ENCODE measurements around the gene MYO15A. TPM values are rescaled to one million over a fixed set of nuclear protein-coding genes. Genes with fewer than 3 reads are reported as not detected.

MYO15A gene
- total RNA-seq, 1 donor from 2014 or later: 0.20 TPM

DNA sequence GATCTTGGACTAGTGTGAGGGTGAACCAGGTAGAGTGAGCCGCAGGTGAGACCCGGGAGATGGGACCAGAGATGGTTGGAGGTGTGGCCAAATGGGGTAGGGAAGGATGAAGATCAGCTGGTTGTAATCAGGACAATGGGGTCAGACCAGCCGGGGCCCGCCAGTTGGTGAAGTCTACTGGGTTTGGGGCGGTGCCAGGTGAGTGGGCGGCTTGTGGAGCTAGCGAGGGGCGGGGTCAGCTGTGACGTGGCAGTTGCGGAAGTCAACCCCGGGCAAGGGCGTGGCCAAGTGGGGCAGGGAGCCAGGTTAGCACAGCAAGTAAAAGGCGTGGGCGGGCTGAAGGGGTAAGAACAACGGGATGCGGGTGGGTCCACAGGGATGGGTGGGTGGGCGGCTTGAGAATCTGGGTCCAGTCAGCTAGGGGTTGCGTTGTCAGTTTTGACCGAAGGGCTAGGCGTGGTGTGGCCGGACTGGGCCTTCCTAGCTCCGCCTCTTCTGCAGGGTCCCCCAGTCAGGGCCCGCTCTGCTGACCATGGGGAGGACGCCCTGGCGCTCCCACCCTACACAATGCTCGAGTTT, 49.6 kb downstream of the MYO15A start:
- DNase-seq (ENCODE audit: low read depth, low spot score): peak; percentile 35

DNA sequence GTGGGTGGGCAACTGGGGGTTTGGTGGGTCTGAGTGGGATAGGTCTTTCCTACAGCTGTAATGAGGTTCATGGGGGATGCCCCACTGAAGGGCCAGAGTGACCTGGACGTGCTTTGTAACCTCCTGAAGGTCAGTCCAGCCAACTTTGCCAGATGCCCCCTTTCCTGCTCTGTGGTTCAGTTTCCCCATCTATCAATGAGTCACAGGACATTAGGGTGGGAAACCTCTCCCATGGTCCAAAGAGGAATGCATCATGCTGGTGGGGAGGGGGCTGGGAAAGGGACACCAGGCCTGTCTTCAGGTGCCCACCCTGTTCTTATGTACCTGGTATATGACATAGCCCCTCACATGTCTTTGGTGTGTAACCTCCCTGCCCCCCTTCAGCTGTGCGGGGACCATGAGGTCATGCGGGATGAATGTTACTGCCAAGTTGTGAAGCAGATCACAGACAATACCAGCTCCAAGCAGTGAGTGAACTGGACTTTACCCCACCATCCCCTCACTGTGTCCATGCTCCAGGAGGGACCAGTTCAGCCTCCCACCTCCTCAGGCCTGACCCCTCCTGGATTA, 51.1 kb downstream of the MYO15A start:
- DNase-seq (ENCODE audit: low read depth, low spot score): no peak

DNA sequence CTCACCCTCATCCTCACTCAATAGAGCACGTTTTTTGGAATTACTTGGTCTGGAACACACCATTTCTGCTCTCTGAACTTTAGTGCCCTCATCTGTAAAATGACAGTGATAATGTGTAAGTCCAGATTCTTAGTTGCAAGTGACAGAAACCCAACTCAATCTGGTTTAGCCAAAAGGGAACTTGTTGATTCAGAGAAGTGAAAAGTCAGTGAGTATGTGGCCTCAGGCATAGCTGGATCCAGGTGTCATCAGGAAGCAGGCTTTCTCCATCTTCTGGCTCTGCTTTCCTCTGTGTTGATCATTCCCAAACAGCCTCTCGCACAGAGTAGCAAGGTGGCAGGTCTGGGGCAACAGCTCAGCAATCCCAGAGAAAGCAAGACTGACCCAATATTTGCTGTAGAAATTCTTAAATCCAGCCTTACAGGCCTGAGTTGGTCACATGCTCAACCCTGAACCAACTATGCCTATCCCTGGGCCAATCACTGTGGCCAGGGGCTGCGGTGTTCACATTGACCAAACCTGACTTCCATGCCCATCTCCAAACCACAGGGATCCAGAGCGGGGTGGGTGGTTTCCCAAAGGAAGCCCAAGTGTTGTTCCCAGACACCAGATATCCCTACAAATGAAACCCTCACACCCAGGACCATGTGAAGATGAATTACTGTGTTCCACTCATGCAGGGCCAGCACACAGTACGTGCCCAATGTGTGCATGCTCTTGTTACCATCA, 51.7 kb downstream of the MYO15A start:
- no peak for DNase-seq (ENCODE audit: low read depth, low spot score)

GRCh38 chr17:18161207-18162145, 52.9 kb downstream of the MYO15A start:
- no peak for DNase-seq (ENCODE audit: low read depth, low spot score)

GRCh38 chr17:18163547-18163946, 55.0 kb downstream of the MYO15A start:
- DNase-seq (ENCODE audit: low read depth, low spot score): no peak

DNA sequence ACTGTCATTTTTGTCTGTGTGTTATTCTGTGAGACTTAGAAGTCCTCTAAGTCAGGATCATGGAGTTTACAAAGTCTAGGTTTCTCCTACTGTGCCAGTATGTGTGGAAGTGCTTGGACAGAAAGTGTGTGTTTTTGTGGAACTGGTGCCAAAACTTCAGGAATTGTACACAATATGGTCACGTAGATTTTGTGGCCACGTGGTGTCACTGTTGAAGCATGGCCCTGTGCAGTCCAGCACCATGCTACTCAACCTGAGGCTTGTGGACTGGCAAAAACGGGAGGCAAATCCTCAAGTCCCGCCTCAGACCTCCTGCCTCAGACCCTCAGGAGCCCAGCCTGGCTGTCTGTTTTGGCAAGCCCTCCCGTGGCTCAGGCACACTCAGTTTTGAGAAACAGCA, 58.3 kb downstream of the MYO15A start:
- no peak for DNase-seq (ENCODE audit: low read depth, low spot score)

DNA sequence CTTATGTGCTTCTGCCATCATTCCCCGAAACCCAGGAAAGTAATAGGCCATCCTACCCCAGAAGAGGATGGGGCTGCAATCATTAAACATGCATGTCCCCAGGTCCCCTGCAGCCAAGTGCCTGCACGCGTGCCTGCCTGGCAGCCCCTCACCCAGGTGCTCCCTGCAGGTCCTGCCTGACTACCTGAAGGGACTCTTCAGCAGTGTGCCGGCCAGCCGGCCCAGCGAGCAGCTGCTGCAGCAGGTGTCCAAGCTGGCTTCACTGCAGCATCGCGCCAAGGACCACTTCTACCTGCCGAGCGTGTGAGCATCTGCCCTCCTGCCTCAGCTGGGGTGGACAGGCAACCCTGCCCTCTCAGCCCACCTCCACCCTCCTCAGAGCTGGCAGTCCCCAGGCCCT, 58.9 kb downstream of the MYO15A start:
- no peak for DNase-seq (ENCODE audit: low read depth, low spot score)

DNA sequence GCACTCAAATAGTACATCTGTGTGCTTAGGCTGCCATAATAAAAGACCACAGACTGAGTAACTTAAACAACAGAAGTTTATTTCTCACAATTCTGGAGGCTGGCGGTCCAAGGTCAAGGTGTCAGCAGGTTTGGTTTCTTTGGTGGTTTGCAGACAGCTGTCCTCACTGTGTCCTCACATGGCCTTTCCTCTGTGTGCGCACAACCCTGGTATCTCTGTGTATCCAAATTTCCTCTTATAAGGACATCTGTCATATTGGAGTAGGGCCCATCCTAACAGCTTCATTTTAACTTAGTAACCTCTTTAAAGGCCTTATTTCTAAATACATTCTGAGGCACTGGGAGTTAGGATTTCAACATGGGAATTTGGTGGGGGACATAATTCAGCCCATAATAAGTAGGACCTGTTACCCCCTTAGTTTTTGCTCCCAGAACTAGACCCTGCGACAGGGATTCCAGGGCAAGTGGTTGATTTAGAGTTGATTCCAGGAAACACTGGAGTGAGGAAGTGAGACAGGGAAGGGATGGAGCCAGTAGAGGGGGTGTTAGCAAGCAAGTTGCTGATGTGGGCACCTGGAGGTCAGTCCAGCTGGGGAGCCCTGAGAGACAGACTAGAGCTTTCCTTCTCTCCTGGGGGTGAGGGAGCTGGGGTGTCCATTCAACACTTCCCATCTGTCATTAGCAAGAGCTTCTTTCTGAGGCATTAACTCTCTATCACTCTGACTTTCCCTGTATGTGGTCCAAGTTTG, 64.1 kb downstream of the MYO15A start:
- DNase-seq (ENCODE audit: low read depth, low spot score): no peak

DNA sequence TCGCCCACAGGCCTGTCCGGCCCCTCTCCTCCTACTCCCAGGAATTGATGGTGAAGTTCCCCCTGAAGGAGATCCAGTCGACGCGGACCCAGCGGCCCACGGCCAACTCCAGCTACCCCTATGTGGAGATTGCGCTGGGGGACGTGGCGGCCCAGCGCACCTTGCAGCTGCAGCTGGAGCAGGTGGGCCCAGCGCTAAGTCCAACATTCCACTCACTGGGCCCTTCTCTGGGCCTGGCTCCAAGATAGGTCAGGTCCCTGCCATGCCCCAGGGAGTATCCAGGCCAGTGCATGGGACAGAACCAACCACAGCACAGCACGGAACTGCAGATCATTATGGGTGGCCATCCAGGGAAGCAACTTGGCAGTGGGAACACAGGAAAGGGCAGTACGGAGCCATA, 65.2 kb downstream of the MYO15A start:
- DNase-seq (ENCODE audit: low read depth, low spot score): no peak

GRCh38 chr17:18176176-18176575, 67.6 kb downstream of the MYO15A start:
- no peak for DNase-seq (ENCODE audit: low read depth, low spot score)

GRCh38 chr17:18177133-18177532, 68.6 kb downstream of the MYO15A start:
- no peak for DNase-seq (ENCODE audit: low read depth, low spot score)

DNA sequence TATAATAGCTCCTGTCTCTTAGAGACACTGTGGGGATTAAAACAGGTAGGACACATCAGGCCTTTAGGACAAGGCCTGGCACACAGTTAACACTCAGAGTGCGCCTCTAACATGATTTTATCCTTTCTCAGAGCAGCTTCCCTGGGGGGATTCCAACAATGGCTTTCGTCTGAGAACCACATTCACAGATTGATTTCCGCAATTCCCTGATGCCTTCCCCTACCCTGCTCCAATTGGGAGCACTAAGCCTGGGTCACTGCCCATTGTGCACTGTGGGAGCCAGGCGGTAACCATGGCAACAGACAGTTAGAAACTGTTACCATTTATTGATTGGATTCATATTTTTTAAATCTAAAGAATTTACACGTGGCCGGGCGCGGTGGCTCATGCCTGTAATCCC, 69.2 kb downstream of the MYO15A start:
- no peak for DNase-seq (ENCODE audit: low read depth, low spot score)

- DNase-seq (ENCODE audit: low read depth, low spot score): no peak
These were observed 70.6 kb downstream of the MYO15A start for GRCh38 chr17:18179196-18179595.

- DNase-seq (ENCODE audit: low read depth, low spot score): no peak
These were observed 71.2 kb downstream of the MYO15A start for GRCh38 chr17:18179804-18180203.

DNA sequence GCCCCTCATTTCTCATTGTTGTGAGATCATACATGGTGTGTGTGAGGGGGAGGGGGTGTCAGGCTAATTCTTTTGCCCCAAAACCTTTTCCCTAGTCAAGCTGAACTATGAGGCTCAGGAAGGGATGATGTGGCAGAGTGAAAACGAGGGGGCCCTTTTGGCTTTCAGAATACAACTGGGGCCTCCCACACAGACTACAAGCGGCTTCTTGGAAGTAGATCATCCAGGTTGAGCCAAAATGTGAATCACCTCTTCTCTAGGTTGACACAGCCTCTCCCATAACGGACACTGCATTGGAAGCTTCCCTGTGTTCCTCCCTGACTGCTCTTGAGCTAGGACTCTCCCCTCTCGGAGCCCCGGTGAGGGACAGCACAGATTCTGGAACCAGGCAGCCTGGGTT, 72.8 kb downstream of the MYO15A start:
- no peak for DNase-seq (ENCODE audit: low read depth, low spot score)

GRCh38 chr17:18182110-18182977, 73.8 kb downstream of the MYO15A start:
- DNase-seq (ENCODE audit: low read depth, low spot score): no peak

GRCh38 chr17:18182978-18183333, 74.4 kb downstream of the MYO15A start:
- peak; percentile 43 for DNase-seq (ENCODE audit: low read depth, low spot score)

GRCh38 chr17:18183334-18184142, 75.0 kb downstream of the MYO15A start, which contains the start of gene ALKBH5:
Gene ALKBH5 (plus strand): TSS chr17:18183828. CDS start chr17:18184244, 416 bp downstream.
- DNase-seq (ENCODE audit: low read depth, low spot score): peak; percentile 98
